Measurements from ENCODE around the gene TRIML1.

TRIML1 gene

DNA sequence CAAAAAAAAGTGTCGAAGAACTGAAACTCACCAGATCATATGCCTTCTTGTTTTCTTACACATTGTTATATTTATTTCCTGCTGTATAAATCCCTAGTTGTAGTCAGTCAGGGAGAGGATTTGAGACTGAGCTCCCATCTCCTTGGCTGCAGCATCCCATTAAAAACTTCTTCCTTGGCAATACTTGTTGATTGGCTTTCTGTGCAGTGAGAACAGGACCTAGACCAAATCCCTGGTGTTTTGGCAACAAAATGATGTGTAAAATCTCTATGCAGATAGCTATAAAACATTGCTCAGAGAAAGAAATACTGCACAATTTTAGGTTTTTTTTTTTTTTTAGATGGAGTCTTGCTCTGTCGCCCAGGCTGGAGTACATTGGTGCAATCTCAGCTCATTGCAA is 47.9 kb downstream of the TRIML1 start:
- no peak for DNase-seq (ENCODE audit: low spot score)
- TF ChIP-seq, protein P1, sequence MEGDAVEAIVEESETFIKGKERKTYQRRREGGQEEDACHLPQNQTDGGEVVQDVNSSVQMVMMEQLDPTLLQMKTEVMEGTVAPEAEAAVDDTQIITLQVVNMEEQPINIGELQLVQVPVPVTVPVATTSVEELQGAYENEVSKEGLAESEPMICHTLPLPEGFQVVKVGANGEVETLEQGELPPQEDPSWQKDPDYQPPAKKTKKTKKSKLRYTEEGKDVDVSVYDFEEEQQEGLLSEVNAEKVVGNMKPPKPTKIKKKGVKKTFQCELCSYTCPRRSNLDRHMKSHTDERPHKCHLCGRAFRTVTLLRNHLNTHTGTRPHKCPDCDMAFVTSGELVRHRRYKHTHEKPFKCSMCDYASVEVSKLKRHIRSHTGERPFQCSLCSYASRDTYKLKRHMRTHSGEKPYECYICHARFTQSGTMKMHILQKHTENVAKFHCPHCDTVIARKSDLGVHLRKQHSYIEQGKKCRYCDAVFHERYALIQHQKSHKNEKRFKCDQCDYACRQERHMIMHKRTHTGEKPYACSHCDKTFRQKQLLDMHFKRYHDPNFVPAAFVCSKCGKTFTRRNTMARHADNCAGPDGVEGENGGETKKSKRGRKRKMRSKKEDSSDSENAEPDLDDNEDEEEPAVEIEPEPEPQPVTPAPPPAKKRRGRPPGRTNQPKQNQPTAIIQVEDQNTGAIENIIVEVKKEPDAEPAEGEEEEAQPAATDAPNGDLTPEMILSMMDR (IDR thresholded peaks at IDR 0.05; ENCODE audit: extremely low read depth, insufficient read depth, missing control alignments), result no peak
- in situ Hi-C loops (cut with MboI; ENCODE audit: low pct_unique_long_range_greater_than_20kb, low sequenced_read_pairs, unreplicated experiment), result no loop called here

DNA sequence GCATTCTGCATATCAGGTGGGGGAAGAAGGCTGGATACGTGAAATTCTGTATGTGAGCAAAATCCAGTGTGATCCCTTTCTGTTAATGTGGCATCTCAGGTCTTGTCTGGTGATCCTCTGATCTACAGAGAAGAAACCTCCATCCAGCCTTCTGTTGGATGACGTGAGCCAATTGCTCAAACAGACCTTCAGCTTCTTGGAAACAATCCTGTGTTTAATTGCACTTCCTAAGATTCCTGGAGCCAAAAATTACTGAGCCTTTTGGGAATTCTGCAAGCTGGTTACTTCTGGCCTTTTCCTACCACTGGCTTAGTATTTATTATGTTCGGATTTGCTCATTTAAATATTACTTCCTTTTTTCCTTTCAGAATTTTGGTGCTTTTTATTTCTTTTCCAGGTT is 51.2 kb downstream of the TRIML1 start:
- TF ChIP-seq, protein P1 (IDR thresholded peaks at IDR 0.05; ENCODE audit: extremely low read depth, insufficient read depth, missing control alignments), result no peak
- DNase-seq (ENCODE audit: low spot score), result no peak
- in situ Hi-C loops (cut with MboI; ENCODE audit: low pct_unique_long_range_greater_than_20kb, low sequenced_read_pairs, unreplicated experiment), result no loop called here

GRCh38 chr4:188194421-188194820 is 55.2 kb downstream of the TRIML1 start:
- in situ Hi-C loops (cut with MboI; ENCODE audit: low pct_unique_long_range_greater_than_20kb, low sequenced_read_pairs, unreplicated experiment), result no loop called here

GRCh38 chr4:188195389-188195985 is 56.2 kb downstream of the TRIML1 start:
- in situ Hi-C loops (cut with MboI; ENCODE audit: low pct_unique_long_range_greater_than_20kb, low sequenced_read_pairs, unreplicated experiment), result no loop called here
- TF ChIP-seq, protein P1 (IDR thresholded peaks at IDR 0.05; ENCODE audit: extremely low read depth, insufficient read depth, missing control alignments), result no peak
- no peak for DNase-seq (ENCODE audit: low spot score)

More at GRCh38 chr4:188194421-188194820, 55.2 kb downstream of the TRIML1 start:
- DNase-seq (ENCODE audit: low spot score), result no peak
- TF ChIP-seq, protein P1 (IDR thresholded peaks at IDR 0.05; ENCODE audit: extremely low read depth, insufficient read depth, missing control alignments), result no peak

DNA sequence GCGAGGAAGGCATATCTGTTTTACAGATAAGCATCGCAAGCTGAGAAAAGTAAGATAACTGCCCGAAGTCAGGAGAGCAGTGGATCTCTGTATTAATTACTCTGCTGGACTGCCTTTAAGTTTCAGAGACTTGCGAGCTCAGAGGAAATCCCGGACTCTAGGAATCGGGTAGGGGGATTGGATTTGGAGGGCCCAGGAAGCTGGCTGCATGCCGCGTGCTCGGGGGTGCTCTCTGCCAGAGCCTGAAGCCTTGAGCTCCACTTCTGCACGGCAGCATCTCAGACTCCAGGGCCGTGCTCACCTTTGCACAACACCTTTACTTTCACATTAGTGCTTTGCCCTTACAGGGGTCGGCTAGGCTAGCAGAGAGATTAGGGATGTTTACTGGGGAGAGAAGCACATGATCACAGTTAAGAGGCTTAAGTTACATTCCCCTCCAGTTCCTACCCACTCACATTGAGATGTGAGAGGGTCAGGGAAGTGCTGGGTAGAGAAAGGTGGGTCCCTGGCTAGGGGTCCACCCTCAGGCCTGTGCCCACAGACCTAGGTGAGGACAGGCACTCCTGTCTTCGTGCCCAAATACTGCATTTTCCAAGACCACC is 57.0 kb downstream of the TRIML1 start:
- DNase-seq (ENCODE audit: low spot score), result no peak
- in situ Hi-C loops (cut with MboI; ENCODE audit: low pct_unique_long_range_greater_than_20kb, low sequenced_read_pairs, unreplicated experiment), result no loop called here
- TF ChIP-seq, protein P1 (IDR thresholded peaks at IDR 0.05; ENCODE audit: extremely low read depth, insufficient read depth, missing control alignments), result no peak

Measured in GM13977 (cell line).